OCI-LY7 (cell line): ENCODE measurements around the gene ABCD1. TPM values are rescaled to one million over a fixed set of nuclear protein-coding genes. Genes with fewer than 3 reads are reported as not detected.

Experiments
- BruUV-seq: library from RNA; stranded (reverse); fragments of 400-500 nt; replicated peaks from 2 replicates; lab custom pipeline; 2021; lab: Mats Ljungman, UMichigan
- CTCF ChIA-PET: fragments of 300-600 bp; sonication (Branson Sonifier 250); formaldehyde crosslinking; loops from one replicate; lab custom pipeline; 2022; ENCODE audit warnings: antibody characterized with exemption; ENCODE audit not compliant: unreplicated experiment; lab: Charles Lee
- POLR2A ChIA-PET: fragments of 300-600 bp; sonication (Branson Sonifier 250); formaldehyde crosslinking; loops from one replicate; lab custom pipeline; 2022; ENCODE audit warnings: antibody characterized with exemption; lab: Charles Lee
- DNase-seq: peaks from one replicate; pipeline ENCODE4 v3.0.0-alpha.2; 2015; ENCODE audit warnings: low spot score
- H2AFZ ChIP-seq: fragments of 200-600 bp; sonication (generic), shearing (Covaris generic); 2 replicates; pipeline ENCODE4 v1.6.1; 2014; ENCODE audit warnings: mild to moderate bottlenecking, antibody characterized with exemption, low read length, moderate library complexity
- H3K27ac ChIP-seq: fragments of 200-600 bp; sonication (generic); 2 replicates; pipeline ENCODE4 v1.5.1; 2014; ENCODE audit warnings: mixed run types, low read depth, mild to moderate bottlenecking, moderate library complexity, low read length, inconsistent platforms; ENCODE audit not compliant: poor library complexity, severe bottlenecking
- H3K36me3 ChIP-seq: fragments of 200-600 bp; sonication (generic); 2 replicates; pipeline ENCODE4 v1.6.1; 2014; ENCODE audit warnings: mild to moderate bottlenecking, antibody characterized with exemption, low read length, moderate library complexity, mixed read lengths; ENCODE audit not compliant: insufficient read depth
- H3K4me1 ChIP-seq: fragments of 200-600 bp; sonication (generic); 2 replicates; pipeline ENCODE4 v1.5.1; 2014; ENCODE audit warnings: mild to moderate bottlenecking, low read length; ENCODE audit not compliant: insufficient read depth, poor library complexity, severe bottlenecking
- H3K4me2 ChIP-seq: fragments of 200-600 bp; sonication (generic); 2 replicates; pipeline ENCODE4 v1.6.1; 2014; ENCODE audit warnings: mild to moderate bottlenecking, low read length
- H3K4me3 ChIP-seq: fragments of 200-600 bp; sonication (generic); 2 replicates; pipeline ENCODE4 v1.5.1; 2014; ENCODE audit warnings: mild to moderate bottlenecking, low read depth, low read length; ENCODE audit not compliant: poor library complexity, severe bottlenecking
- H3K79me2 ChIP-seq: fragments of 200-600 bp; sonication (generic); 2 replicates; pipeline ENCODE4 v1.6.1; 2016; ENCODE audit warnings: low read depth, mild to moderate bottlenecking, low read length, moderate library complexity, mixed read lengths; ENCODE audit not compliant: insufficient read depth
- H3K9me2 ChIP-seq: fragments of 200-600 bp; sonication (generic); 2 replicates; pipeline ENCODE4 v1.6.1; 2016; ENCODE audit warnings: mild to moderate bottlenecking, low read length, mixed read lengths; ENCODE audit not compliant: insufficient read depth
- H3K9me3 ChIP-seq: fragments of 200-600 bp; sonication (generic); 2 replicates; pipeline ENCODE4 v1.6.1; 2014; ENCODE audit warnings: mild to moderate bottlenecking, mixed run types, low read length, mixed read lengths
- H4K20me1 ChIP-seq: fragments of 200-600 bp; sonication (generic); 2 replicates; pipeline ENCODE4 v1.6.1; 2014; ENCODE audit warnings: mild to moderate bottlenecking, antibody characterized with exemption, low read length, moderate library complexity, mixed read lengths; ENCODE audit not compliant: insufficient read depth
- CTCF ChIP-seq: fragments of 200-600 bp; sonication (generic); conservative IDR thresholded peaks from 2 replicates; pipeline ENCODE4 v1.5.1; 2014; ENCODE audit warnings: mild to moderate bottlenecking, antibody characterized with exemption, low read length, moderate library complexity, mixed read lengths
- EZH2phosphoT487 ChIP-seq: fragments of 200-600 bp; sonication (generic); IDR thresholded peaks from 2 replicates; pipeline ENCODE4 v1.6.1; 2018; ENCODE audit warnings: low read depth, borderline replicate concordance, mild to moderate bottlenecking, mixed run types, antibody characterized with exemption, low read length, moderate library complexity, mixed read lengths
- intact Hi-C: fragments of 100-400 bp; cut with micrococcal nuclease; formaldehyde crosslinking; loops from one replicate; pipeline ENCODE4 v1.10.0; 2022; ENCODE audit not compliant: unreplicated experiment
- total RNA-seq, 2 experiments: library from RNA; depleted of rRNA in 1 of 2; stranded (reverse); fragments of >200 nt in 1 of 2; shearing (Covaris generic) in 1 of 2; gene quantifications; 2 replicates each; pipeline ENCODE4 v1.2.3, GENCODE V29; 2014 to 2022

The ABCD1 gene
- total RNA-seq, 2 experiments from 2014 or later, result 6.9 to 8.8 TPM

GRCh38 chrX:153783378-153784013 is 58.8 kb downstream of the ABCD1 start:
- TF ChIP-seq EZH2phosphoT487 (no peak), CTCF (no peak)
- no peaks in the 10 kb centered on the region for H3K9me3 ChIP-seq
- no peak overlapping the region for H2AFZ ChIP-seq
- H3K4me2 ChIP-seq, result no peak overlapping the region
- no peaks in the 10 kb centered on the region for H3K9me2 ChIP-seq
- ChIA-PET CTCF (interaction anchor here (0.6 kb wide), 1 partner anchor 97 kb away, joined by 3 read pairs; no protein-coding TSS in a partner anchor), POLR2A (no interaction called here)
- intact Hi-C loops, result no loop called here
- H3K27ac ChIP-seq, result no peak overlapping the region
- DNase-seq, result no peak
- H3K36me3 ChIP-seq, result no peaks in the 10 kb centered on the region; the same call in 1 of the 2 replicates
- peaks cover 3% of the 10 kb centered on the region for H3K4me1 ChIP-seq
- no TSS peak for BruUV-seq
- H4K20me1 ChIP-seq, result no peaks in the 10 kb centered on the region
- H3K4me3 ChIP-seq, result no peak overlapping the region
- H3K79me2 ChIP-seq, result no peaks in the 10 kb centered on the region

GRCh38 chrX:153784325-153784967 is 59.8 kb downstream of the ABCD1 start:
- no peak for TF ChIP-seq CTCF
- TF ChIP-seq EZH2phosphoT487, result no peak
- no peak for DNase-seq
- POLR2A ChIA-PET, result no interaction called here

GRCh38 chrX:153786669-153787068 is 62.0 kb downstream of the ABCD1 start:
- no peaks in the 10 kb centered on the region for H3K79me2 ChIP-seq
- CTCF ChIA-PET, result no interaction called here
- DNase-seq, result no peak
- H3K9me3 ChIP-seq, result no peaks in the 10 kb centered on the region
- intact Hi-C loops, result no loop called here
- H3K27ac ChIP-seq, result no peak overlapping the region
- POLR2A ChIA-PET, result no interaction called here
- H3K4me2 ChIP-seq, result no peak overlapping the region
- H4K20me1 ChIP-seq, result no peaks in the 10 kb centered on the region
- H3K9me2 ChIP-seq, result no peaks in the 10 kb centered on the region
- TF ChIP-seq CTCF, result no peak
- TF ChIP-seq EZH2phosphoT487, result no peak
- no peak overlapping the region for H2AFZ ChIP-seq
- H3K4me1 ChIP-seq, result no peaks in the 10 kb centered on the region
- no peak overlapping the region for H3K4me3 ChIP-seq
- no TSS peak for BruUV-seq
- H3K36me3 ChIP-seq, result peaks cover 6% of the 10 kb centered on the region

More at GRCh38 chrX:153784325-153784967, 59.8 kb downstream of the ABCD1 start:
- Histone ChIP-seq H3K9me2 (no peaks in the 10 kb centered on the region), H3K36me3 (no peaks in the 10 kb centered on the region; the same call in 1 of the 2 replicates), H3K79me2 (no peaks in the 10 kb centered on the region), H3K4me2 (no peak overlapping the region), H3K4me3 (no peak overlapping the region), H3K27ac (no peak overlapping the region), H4K20me1 (no peaks in the 10 kb centered on the region), H2AFZ (no peak overlapping the region), H3K9me3 (no peaks in the 10 kb centered on the region), H3K4me1 (peaks cover 3% of the 10 kb centered on the region)
- CTCF ChIA-PET, result interaction anchor here (0.6 kb wide), 1 partner anchor 150 kb away, joined by 13 read pairs; the partner anchor contains the start of gene NAA10
- intact Hi-C loops, result no loop called here
- BruUV-seq, result no TSS peak
